Activated CD4-positive, alpha-beta memory T cell treated with anti-CD3 and anti-CD28 coated beads, Interleukin-2, amount 10 ng/mL, durations not matched to agents 7 days and 5 days (primary cell): ENCODE results near the gene KIR3DL2. TPM values are rescaled to one million over a fixed set of nuclear protein-coding genes. Genes with fewer than 3 reads are reported as not detected.
"Not testable (repeated sequence)": the region's sequence is repeated elsewhere in the genome, so short reads cannot be mapped to it uniquely, and the experiment has no call there.

Source experiments
- CTCF ChIA-PET: fragments of 350-600 bp; sonication (Branson Sonifier 250); formaldehyde crosslinking; loops from one replicate; lab custom pipeline; 2021; ENCODE audit warnings: antibody characterized with exemption, inconsistent platforms; lab: Charles Lee
- POLR2A ChIA-PET: fragments of 350-600 bp; sonication (Branson Sonifier 250); formaldehyde crosslinking; loops from one replicate; lab custom pipeline; 2021; ENCODE audit warnings: antibody characterized with exemption; lab: Charles Lee
- DNase-seq: peaks from one replicate; pipeline ENCODE4 v3.0.0-alpha.2; 2020
- H3K27ac Mint-ChIP-seq: one replicate; pipeline ENCODE4 v1.8.0; 2021; ENCODE audit warnings: mild to moderate bottlenecking, mixed read lengths
- H3K27me3 Mint-ChIP-seq: one replicate; pipeline ENCODE4 v1.8.0; 2021; ENCODE audit warnings: mixed read lengths
- H3K36me3 Mint-ChIP-seq: one replicate; pipeline ENCODE4 v1.8.0; 2021; ENCODE audit warnings: low read depth, mixed read lengths
- H3K4me1 Mint-ChIP-seq: one replicate; pipeline ENCODE4 v1.8.0; 2021; ENCODE audit warnings: mixed read lengths
- H3K4me3 Mint-ChIP-seq: one replicate; pipeline ENCODE4 v1.8.0; 2021; ENCODE audit warnings: mild to moderate bottlenecking, mixed read lengths
- H3K9me3 Mint-ChIP-seq: one replicate; pipeline ENCODE4 v1.8.0; 2021; ENCODE audit warnings: mixed read lengths
- total RNA-seq, 2 experiments: library from RNA; stranded (reverse); gene quantifications; one replicate each; pipeline ENCODE4 v1.2.3, GENCODE V29; 2021

Gene KIR3DL2
- total RNA-seq, 2 experiments from 2014 or later, result 0.75 to 1.1 TPM

- H3K9me3 Mint-ChIP-seq, H3K4me1 Mint-ChIP-seq, DNase-seq, POLR2A ChIA-PET, H3K27me3 Mint-ChIP-seq, H3K36me3 Mint-ChIP-seq, H3K27ac Mint-ChIP-seq, H3K4me3 Mint-ChIP-seq, CTCF ChIA-PET: not testable (repeated sequence)
Measured at GRCh38 chr19:54835126-54835525, 15.1 kb upstream of the KIR3DL2 start.

DNA sequence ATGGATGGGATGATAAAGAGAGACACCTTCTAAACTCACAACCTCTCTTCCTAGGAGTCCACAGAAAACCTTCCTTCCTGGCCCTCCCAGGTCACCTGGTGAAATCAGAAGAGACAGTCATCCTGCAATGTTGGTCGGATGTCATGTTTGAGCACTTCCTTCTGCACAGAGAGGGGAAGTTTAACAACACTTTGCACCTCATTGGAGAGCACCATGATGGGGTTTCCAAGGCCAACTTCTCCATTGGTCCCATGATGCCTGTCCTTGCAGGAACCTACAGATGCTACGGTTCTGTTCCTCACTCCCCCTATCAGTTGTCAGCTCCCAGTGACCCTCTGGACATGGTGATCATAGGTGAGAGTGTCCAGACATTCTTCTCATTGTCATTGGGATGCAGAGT is 12.7 kb upstream of the KIR3DL2 start:
- H3K9me3 Mint-ChIP-seq, H3K4me1 Mint-ChIP-seq, H3K27me3 Mint-ChIP-seq, DNase-seq, CTCF ChIA-PET, H3K27ac Mint-ChIP-seq, POLR2A ChIA-PET, H3K36me3 Mint-ChIP-seq, H3K4me3 Mint-ChIP-seq: not testable (repeated sequence)

DNA sequence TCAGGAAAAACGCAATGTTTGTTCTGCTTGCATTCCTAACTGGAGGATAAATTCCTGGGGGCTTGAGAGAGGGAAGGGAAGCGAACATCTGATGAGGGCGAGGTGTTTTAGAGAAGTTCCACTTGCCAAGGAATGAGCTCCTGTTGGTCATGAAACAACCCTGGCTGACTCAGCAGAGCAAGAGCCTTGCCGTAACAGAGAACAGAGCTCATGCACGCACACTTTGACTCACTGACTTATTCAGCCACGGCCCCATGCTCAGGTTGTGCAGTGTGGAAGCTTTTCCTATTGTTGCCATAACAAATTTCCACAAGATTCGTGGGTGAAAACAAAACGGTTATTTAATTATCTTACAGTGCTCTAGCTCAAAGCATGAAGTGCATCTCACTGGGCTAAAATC is 7.1 kb upstream of the KIR3DL2 start:
- H3K36me3 Mint-ChIP-seq, H3K4me1 Mint-ChIP-seq, POLR2A ChIA-PET, H3K27me3 Mint-ChIP-seq, DNase-seq, CTCF ChIA-PET, H3K27ac Mint-ChIP-seq, H3K9me3 Mint-ChIP-seq, H3K4me3 Mint-ChIP-seq: not testable (repeated sequence)

DNA sequence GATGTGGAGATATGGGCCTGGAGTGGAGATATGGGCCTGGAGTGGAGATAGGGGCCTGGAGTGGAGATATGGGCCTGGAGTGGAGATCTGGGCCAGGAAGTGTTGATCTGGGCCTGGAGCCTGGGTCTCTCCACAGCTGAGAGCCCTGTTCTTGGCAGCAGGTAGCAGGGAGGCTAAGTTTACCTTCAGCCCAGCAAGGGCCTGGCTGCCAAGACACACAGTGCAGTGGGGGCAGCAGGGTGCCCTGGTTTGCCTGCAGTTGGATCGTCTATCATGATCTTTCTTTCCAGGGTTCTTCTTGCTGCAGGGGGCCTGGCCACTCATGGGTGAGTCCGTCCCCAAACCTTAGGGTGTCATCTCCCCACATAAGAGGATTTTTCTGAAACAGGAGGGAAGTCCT is 687 bp downstream of the KIR3DL2 start:
- peaks cover 2% of the 10 kb centered on the region for H3K9me3 Mint-ChIP-seq
- H3K27ac Mint-ChIP-seq, result no peak overlapping the region
- H3K36me3 Mint-ChIP-seq, result no peaks in the 10 kb centered on the region
- POLR2A ChIA-PET, result no interaction called here
- no peaks in the 10 kb centered on the region for H3K4me1 Mint-ChIP-seq
- H3K4me3 Mint-ChIP-seq, result no peak overlapping the region
- CTCF ChIA-PET, result no interaction called here
- no peaks in the 10 kb centered on the region for H3K27me3 Mint-ChIP-seq
- DNase-seq, result no peak

GRCh38 chr19:54851353-54851752 is 1.1 kb downstream of the KIR3DL2 start:
- H3K27ac Mint-ChIP-seq, result no peak overlapping the region
- no peaks in the 10 kb centered on the region for H3K4me1 Mint-ChIP-seq
- POLR2A ChIA-PET, result no interaction called here
- H3K9me3 Mint-ChIP-seq, result peaks cover 2% of the 10 kb centered on the region
- CTCF ChIA-PET, result no interaction called here
- no peak for DNase-seq
- H3K36me3 Mint-ChIP-seq, result no peaks in the 10 kb centered on the region
- no peaks in the 10 kb centered on the region for H3K27me3 Mint-ChIP-seq
- no peak overlapping the region for H3K4me3 Mint-ChIP-seq

GRCh38 chr19:54855241-54855640 is 5.0 kb downstream of the KIR3DL2 start:
- CTCF ChIA-PET, H3K27ac Mint-ChIP-seq, H3K36me3 Mint-ChIP-seq, DNase-seq, H3K27me3 Mint-ChIP-seq, H3K9me3 Mint-ChIP-seq, POLR2A ChIA-PET, H3K4me3 Mint-ChIP-seq, H3K4me1 Mint-ChIP-seq: not testable (repeated sequence)

DNA sequence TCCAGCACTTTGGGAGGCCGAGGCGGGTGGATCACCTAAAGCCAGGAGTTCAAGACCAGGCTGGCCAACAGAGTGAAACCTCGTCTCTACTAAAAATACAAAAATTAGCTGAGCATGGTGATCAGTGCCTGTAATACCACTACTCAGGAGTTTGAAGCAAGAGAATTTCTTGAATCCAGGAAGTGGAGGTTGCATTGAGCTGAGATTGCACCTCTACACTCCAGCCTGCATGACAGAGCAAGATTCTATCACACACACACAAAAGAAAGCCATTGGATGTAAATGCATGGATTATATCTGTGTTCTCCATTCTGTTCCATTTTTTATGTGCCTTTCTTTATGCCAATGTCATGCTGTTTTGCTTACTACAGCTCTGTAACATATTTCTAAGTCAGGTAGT is 8.2 kb downstream of the KIR3DL2 start:
- POLR2A ChIA-PET, H3K27ac Mint-ChIP-seq, H3K9me3 Mint-ChIP-seq, CTCF ChIA-PET, H3K36me3 Mint-ChIP-seq, H3K4me1 Mint-ChIP-seq, H3K27me3 Mint-ChIP-seq, H3K4me3 Mint-ChIP-seq, DNase-seq: not testable (repeated sequence)

DNA sequence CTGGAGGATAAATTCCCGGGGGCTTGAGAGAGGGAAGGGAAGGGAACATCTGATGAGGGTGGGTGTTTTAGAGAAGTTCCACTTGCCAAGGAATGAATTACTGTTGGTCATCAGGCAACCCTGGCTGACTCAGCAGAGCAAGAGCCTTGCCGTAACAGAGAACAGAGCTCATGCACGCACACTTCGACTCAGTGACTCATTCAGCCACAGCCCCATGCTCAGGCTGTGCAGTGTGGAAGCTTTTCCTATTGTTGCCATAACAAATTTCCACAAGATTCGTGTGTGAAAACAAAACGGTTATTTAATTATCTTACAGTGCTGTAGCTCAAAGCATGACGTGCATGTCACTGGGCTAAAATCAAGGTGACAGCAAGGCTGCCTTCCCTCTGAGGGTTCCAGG is 9.2 kb downstream of the KIR3DL2 start:
- POLR2A ChIA-PET, H3K27me3 Mint-ChIP-seq, H3K27ac Mint-ChIP-seq, H3K4me3 Mint-ChIP-seq, H3K9me3 Mint-ChIP-seq, CTCF ChIA-PET, H3K4me1 Mint-ChIP-seq, H3K36me3 Mint-ChIP-seq, DNase-seq: not testable (repeated sequence)

DNA sequence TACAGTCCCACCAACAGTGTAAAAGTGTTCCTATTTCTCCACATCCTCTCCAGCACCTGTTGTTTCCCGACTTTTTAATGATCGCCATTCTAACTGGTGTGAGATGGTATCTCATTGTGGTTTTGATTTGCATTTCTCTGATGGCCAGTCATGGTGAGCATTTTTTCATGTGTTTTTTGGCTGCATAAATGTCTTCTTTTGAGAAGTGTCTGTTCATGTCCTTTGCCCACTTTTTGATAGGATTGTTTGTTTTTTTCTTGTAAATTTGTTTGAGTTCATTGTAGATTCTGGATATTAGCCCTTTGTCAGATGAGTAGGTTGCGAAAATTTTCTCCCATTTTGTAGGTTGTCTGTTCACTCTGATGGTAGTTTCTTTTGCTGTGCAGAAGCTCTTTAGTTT is 13.2 kb downstream of the KIR3DL2 start:
- H3K27me3 Mint-ChIP-seq, H3K4me1 Mint-ChIP-seq, CTCF ChIA-PET, POLR2A ChIA-PET, H3K4me3 Mint-ChIP-seq, DNase-seq, H3K9me3 Mint-ChIP-seq, H3K36me3 Mint-ChIP-seq, H3K27ac Mint-ChIP-seq: not testable (repeated sequence)

DNA sequence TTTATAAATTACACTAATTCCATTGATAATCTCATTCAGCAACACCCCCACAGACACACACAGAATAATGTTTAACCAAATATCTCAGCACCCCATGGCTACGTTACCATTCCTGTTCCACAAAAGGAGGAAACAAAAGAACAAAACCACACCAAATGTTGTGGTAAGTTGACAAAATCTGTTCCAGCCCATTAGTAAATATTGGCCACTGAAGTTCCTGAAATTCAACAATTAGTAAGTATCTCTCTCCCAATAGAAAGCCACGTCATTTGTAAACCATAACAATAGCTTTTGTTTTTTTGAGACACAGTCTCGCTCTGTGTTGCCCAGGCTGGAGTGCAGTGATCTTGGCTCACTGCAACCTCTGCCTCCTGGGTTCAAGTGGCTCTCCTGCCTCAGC is 21.5 kb downstream of the KIR3DL2 start:
- CTCF ChIA-PET, result interaction anchor here (0.6 to 1.8 kb wide), 4 partner anchors 9 to 267 kb away, joined by 3 to 7 read pairs (median 3); no protein-coding TSS in a partner anchor
- no peak for DNase-seq
- no peak overlapping the region for H3K4me3 Mint-ChIP-seq
- peaks cover 6% of the 10 kb centered on the region for H3K4me1 Mint-ChIP-seq
- peaks cover 7% of the 10 kb centered on the region for H3K27me3 Mint-ChIP-seq
- no peaks in the 10 kb centered on the region for H3K36me3 Mint-ChIP-seq
- POLR2A ChIA-PET, result no interaction called here
- peaks cover 5% of the 10 kb centered on the region for H3K9me3 Mint-ChIP-seq
- H3K27ac Mint-ChIP-seq, result no peak overlapping the region

DNA sequence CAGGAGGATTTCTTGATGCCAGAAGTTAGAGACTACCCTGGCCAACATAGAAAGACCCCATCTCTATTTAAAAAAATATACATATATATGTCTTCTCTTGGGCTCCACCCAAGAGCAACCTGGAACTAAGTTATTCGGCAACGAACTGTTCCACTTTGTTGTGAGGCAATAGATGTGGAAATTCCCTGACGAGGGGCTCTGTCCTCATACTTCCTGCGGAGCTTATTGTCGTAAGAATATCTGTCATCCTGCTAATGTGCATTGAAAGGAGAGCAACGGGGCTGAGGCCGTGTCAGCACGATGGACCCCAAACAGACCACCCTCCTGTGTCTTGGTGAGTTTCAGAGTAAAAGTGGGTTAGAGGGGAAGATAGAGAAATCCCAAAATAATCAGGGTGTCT is 23.7 kb downstream of the KIR3DL2 start, which contains the start of gene FCAR:
TSS of gene FCAR (plus strand) at position 246 of the 400 bp plus-strand sequence. CDS start at position 301, 55 bp downstream.
- H3K27me3 Mint-ChIP-seq, result peaks cover 13% of the 10 kb centered on the region
- no peak within 1 kb of the TSS for H3K27ac Mint-ChIP-seq
- no peaks in the 10 kb centered on the region for H3K36me3 Mint-ChIP-seq
- CTCF ChIA-PET, result interaction anchor here (0.6 kb wide), 1 partner anchor 178 kb away, joined by 3 read pairs; no protein-coding TSS in a partner anchor
- DNase-seq, result no peak
- H3K4me1 Mint-ChIP-seq, result peaks cover 6% of the 10 kb centered on the region
- H3K9me3 Mint-ChIP-seq, result peaks cover 3% of the 10 kb centered on the region
- POLR2A ChIA-PET, result no interaction called here
- no peak within 1 kb of the TSS for H3K4me3 Mint-ChIP-seq

DNA sequence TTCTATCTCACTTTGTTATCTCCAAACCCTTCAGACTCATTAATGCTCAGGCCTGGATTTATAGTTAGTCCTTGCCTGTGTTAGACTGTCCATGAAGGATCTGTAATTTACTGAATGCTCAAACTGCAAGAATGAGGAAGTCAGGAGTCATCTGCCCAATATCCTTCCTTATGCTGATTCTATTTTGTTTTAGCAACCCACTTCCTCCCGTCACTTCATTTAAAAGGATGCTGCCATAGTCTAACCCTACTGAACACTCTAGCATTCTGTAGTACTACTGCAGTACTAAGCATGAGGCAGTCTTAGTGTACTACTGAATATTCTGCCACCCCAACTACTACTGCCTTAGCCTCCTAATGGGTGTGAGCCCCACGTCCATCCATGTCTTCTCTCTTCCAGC is 25.3 kb downstream of the KIR3DL2 start:
- POLR2A ChIA-PET, result no interaction called here
- Mint-ChIP-seq H3K36me3 (no peaks in the 10 kb centered on the region), H3K4me1 (peaks cover 6% of the 10 kb centered on the region), H3K27ac (no peak overlapping the region), H3K4me3 (no peak overlapping the region), H3K27me3 (peaks cover 17% of the 10 kb centered on the region), H3K9me3 (peaks cover 3% of the 10 kb centered on the region)
- CTCF ChIA-PET, result interaction anchor here (0.9 to 1.0 kb wide), 2 partner anchors 43 to 276 kb away, joined by 3 read pairs; no protein-coding TSS in a partner anchor
- DNase-seq, result no peak

DNA sequence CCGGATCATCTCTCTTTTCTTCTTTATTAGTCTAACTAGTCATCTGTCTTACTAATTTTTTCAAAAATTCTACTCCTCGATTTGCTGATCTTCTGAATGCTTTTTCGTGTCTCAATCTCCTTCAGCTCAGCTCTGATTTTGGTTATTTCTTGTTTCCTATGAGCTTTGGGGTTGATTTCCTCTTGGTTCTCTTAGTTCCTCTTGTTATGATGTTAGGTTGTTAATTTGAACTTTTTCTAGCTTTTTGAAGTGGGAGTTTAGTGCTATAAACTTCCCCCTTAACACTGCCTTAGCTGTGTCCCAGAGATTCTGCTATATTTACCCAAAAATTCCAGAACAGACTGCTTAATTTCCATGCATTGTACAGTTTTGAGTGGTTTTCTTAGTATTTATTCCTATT is 27.2 kb downstream of the KIR3DL2 start:
- Mint-ChIP-seq H3K9me3 (no peaks in the 10 kb centered on the region), H3K4me1 (peaks cover 6% of the 10 kb centered on the region), H3K4me3 (no peak overlapping the region), H3K36me3 (no peaks in the 10 kb centered on the region), H3K27ac (no peak overlapping the region), H3K27me3 (peaks cover 21% of the 10 kb centered on the region)
- no peak for DNase-seq
- POLR2A ChIA-PET, result no interaction called here
- CTCF ChIA-PET, result interaction anchor here (0.7 kb wide), 1 partner anchor 90 kb away, joined by 3 read pairs; no protein-coding TSS in a partner anchor

- POLR2A ChIA-PET, result interaction anchor here (1.2 kb wide), 1 partner anchor 279 kb away, joined by 3 read pairs; no protein-coding TSS in a partner anchor
- H3K36me3 Mint-ChIP-seq, result no peaks in the 10 kb centered on the region
- peaks cover 9% of the 10 kb centered on the region for H3K4me1 Mint-ChIP-seq
Measured at GRCh38 chr19:54881884-54882283, 31.6 kb downstream of the KIR3DL2 start.

More at GRCh38 chr19:54881884-54882283, 31.6 kb downstream of the KIR3DL2 start:
- Mint-ChIP-seq H3K4me3 (no peak overlapping the region), H3K9me3 (no peaks in the 10 kb centered on the region), H3K27ac (no peak overlapping the region), H3K27me3 (peaks cover 15% of the 10 kb centered on the region)
- no peak for DNase-seq
- CTCF ChIA-PET, result interaction anchor here (1.1 to 2.7 kb wide), 13 partner anchors 10 to 622 kb away, joined by 3 to 14 read pairs (median 5); partner anchors contain the start of genes PPP1R12C and RDH13
